A673 (cell line): ENCODE results near the gene CELF5.

ENCODE experiments used
- EZH2 ChIP-seq: fragments of 200-600 bp; sonication (generic); IDR thresholded peaks from 2 replicates; pipeline ENCODE4 v1.6.1; 2017; ENCODE audit warnings: borderline replicate concordance, low read depth, mild to moderate bottlenecking, mixed read lengths, antibody characterized with exemption, low read length; ENCODE audit not compliant: poor library complexity, severe bottlenecking
- TF ChIP-seq, protein P1 (sequence below): fragments of 300-800, 200-600 bp; sonication (generic); conservative IDR thresholded peaks from 2 replicates; pipeline ENCODE4 v1.5.1; 2017; ENCODE audit warnings: low read depth, mild to moderate bottlenecking, antibody characterized with exemption, low read length, moderate library complexity, mixed read lengths

DNA sequence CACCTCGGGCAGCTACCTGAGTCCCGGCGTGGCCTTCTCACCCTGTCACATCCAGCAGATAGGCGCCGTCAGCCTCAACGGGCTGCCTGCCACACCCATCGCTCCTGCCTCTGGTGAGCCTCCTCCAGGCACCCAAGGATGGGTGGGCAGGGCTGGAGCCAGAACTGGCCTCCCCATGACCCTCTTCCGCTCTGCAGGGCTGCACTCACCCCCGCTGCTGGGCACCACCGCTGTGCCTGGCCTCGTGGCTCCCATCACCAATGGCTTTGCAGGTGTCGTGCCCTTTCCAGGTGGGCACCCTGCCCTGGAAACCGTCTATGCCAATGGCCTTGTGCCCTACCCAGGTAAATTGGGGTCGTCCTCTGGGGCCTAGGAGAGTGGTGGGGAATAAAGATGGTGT, 57.7 kb downstream of the CELF5 start:
- TF ChIP-seq, protein P1, sequence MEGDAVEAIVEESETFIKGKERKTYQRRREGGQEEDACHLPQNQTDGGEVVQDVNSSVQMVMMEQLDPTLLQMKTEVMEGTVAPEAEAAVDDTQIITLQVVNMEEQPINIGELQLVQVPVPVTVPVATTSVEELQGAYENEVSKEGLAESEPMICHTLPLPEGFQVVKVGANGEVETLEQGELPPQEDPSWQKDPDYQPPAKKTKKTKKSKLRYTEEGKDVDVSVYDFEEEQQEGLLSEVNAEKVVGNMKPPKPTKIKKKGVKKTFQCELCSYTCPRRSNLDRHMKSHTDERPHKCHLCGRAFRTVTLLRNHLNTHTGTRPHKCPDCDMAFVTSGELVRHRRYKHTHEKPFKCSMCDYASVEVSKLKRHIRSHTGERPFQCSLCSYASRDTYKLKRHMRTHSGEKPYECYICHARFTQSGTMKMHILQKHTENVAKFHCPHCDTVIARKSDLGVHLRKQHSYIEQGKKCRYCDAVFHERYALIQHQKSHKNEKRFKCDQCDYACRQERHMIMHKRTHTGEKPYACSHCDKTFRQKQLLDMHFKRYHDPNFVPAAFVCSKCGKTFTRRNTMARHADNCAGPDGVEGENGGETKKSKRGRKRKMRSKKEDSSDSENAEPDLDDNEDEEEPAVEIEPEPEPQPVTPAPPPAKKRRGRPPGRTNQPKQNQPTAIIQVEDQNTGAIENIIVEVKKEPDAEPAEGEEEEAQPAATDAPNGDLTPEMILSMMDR = no peak
- TF ChIP-seq EZH2 = no peak
